ENCODE results near the gene KLHL21. TPM values are rescaled to one million over a fixed set of nuclear protein-coding genes. Genes with fewer than 3 reads are reported as not detected.

The KLHL21 gene
- total and polyA plus RNA-seq, 9 of the 15 experiments (the other 6 are each of a cell fraction or from before 2014, with no cell fraction given): 2.1 to 42.1 (median 17.5) TPM

GRCh38 chr1:6600410-6601048, 2.1 kb downstream of the KLHL21 start (continued):
- no peak for TF ChIP-seq MYNN (IDR thresholded peaks at IDR 0.05)
- no peak for TF ChIP-seq MYNN (CRISPR knock-in tag; IDR thresholded peaks at IDR 0.05)
- no peak for TF ChIP-seq TOE1 (IDR thresholded peaks at IDR 0.05; ENCODE audit: borderline replicate concordance)
- no peak for TF ChIP-seq TOE1 (CRISPR knock-in tag; IDR thresholded peaks at IDR 0.05; ENCODE audit: borderline replicate concordance, low read depth)
- TF ChIP-seq ATF1 (CRISPR knock-in tag; IDR thresholded peaks at IDR 0.05): no peak
- peak; percentile 21; the same call in 1 of the 2 replicates for TF ChIP-seq ATF1 (tag; IDR thresholded peaks at IDR 0.05)
- TF ChIP-seq CREB1 (IDR thresholded peaks at IDR 0.05): no peak
- no peak for TF ChIP-seq CREB1 (CRISPR knock-in tag; IDR thresholded peaks at IDR 0.05)
- 0 out of 2 replicates have a peak, but pooled peaks have one; percentile 25 for TF ChIP-seq RB1 (IDR thresholded peaks at IDR 0.05; ENCODE audit: low read depth)
- TF ChIP-seq ZNF589 (CRISPR knock-in tag; IDR thresholded peaks at IDR 0.05; ENCODE audit: low read depth): no peak
- no peak for TF ChIP-seq ZFPM2 (CRISPR knock-in tag; IDR thresholded peaks at IDR 0.05)
- no peak for TF ChIP-seq STAT5B (CRISPR knock-in tag; IDR thresholded peaks at IDR 0.05)
- TF ChIP-seq ZEB2 (IDR thresholded peaks at IDR 0.05): no peak
- no peak for TF ChIP-seq TRIM24 (IDR thresholded peaks at IDR 0.05)
- 0 out of 2 replicates have a peak, but pooled peaks have one; percentile 57 for TF ChIP-seq CTBP1 (IDR thresholded peaks at IDR 0.05; ENCODE audit: borderline replicate concordance)
- TF ChIP-seq TCF7 (IDR thresholded peaks at IDR 0.05; ENCODE audit: borderline replicate concordance): no peak
- TF ChIP-seq TCF3 (CRISPR knock-in tag; IDR thresholded peaks at IDR 0.05): no peak
- TF ChIP-seq TAF1 (IDR thresholded peaks at IDR 0.05; ENCODE audit: control insufficient read depth, extremely low read depth, insufficient read depth, low read length, severe bottlenecking): peak; percentile 1
- TF ChIP-seq C11orf30 (IDR thresholded peaks at IDR 0.05; ENCODE audit: low read depth): no peak
- TF ChIP-seq HNRNPUL1 (IDR thresholded peaks at IDR 0.05; ENCODE audit: low read length): no peak
- TF ChIP-seq STAT6 (CRISPR knock-in tag; IDR thresholded peaks at IDR 0.05): peak; percentile 15; the same call in 1 of the 2 replicates
- peak; percentile 68 for TF ChIP-seq KAT7 (CRISPR knock-in tag; IDR thresholded peaks at IDR 0.05; ENCODE audit: borderline replicate concordance)
- no peak for TF ChIP-seq GATAD2A (IDR thresholded peaks at IDR 0.05)
- no peak for TF ChIP-seq BRD9 (IDR thresholded peaks at IDR 0.05; ENCODE audit: low read depth, partially characterized antibody)
- 0 out of 2 replicates have a peak, but pooled peaks have one; percentile 18 for TF ChIP-seq HMGXB4 (CRISPR knock-in tag; IDR thresholded peaks at IDR 0.05)
- TF ChIP-seq TBP (optimal IDR thresholded peaks at IDR 0.05; ENCODE audit: low read depth, low read length): no peak
- peak; percentile 10; the same call in 1 of the 2 replicates for TF ChIP-seq GABPB1 (CRISPR knock-in tag; IDR thresholded peaks at IDR 0.05)
- no peak for TF ChIP-seq PTBP1 (IDR thresholded peaks at IDR 0.05; ENCODE audit: low read depth, low read length)
- TF ChIP-seq NUFIP1 (IDR thresholded peaks at IDR 0.05; ENCODE audit: partially characterized antibody): no peak
- no peak for TF ChIP-seq NCOR1 (IDR thresholded peaks at IDR 0.05)
- no peak for TF ChIP-seq SMARCB1 (IDR thresholded peaks at IDR 0.05; ENCODE audit: insufficient read length, low read depth)
